K562 (cell line): ENCODE measurements around the gene PIGX. TPM values are rescaled to one million over a fixed set of nuclear protein-coding genes. Genes with fewer than 3 reads are reported as not detected.
A peak's percentile ranks its signal among the peaks of the same experiment; 100 is the strongest.

Source experiments
- ATAC-seq: fragments of 200-7000 bp; cut with Tn5 transposase; 3 replicates; pipeline ENCODE4 v1.9.1; 2020; ENCODE audit warnings: moderate library complexity
- BruUV-seq: library from RNA; stranded (reverse); fragments of 400-500 nt; replicated peaks from 2 replicates; lab custom pipeline; 2021; lab: Mats Ljungman, UMichigan
- CTCF ChIA-PET: fragments of 300-600 bp; formaldehyde crosslinking; extraction: SDS; loops from one replicate; lab custom pipeline; 2021; ENCODE audit warnings: low intra/inter-chr PET ratio; lab: Yijun Ruan, JAX
- POLR2A ChIA-PET: fragments of 300-600, 350-650 bp; sonication (Branson Sonifier 250); formaldehyde crosslinking; extraction: SDS; loops from one replicate; lab custom pipeline; 2021; ENCODE audit warnings: antibody characterized with exemption, inconsistent platforms; lab: Yijun Ruan, JAX
- DNase-seq, 4 experiments: peaks; one replicate each; pipeline versions ENCODE4 v3.0.0 to v3.0.0-alpha.2; 2011 to 2018; ENCODE audit warnings: low spot score in 3 of 4, mixed read lengths in 3 of 4; ENCODE audit errors: extremely low read depth in 1 of 4
- FAIRE-seq: peaks from 2 replicates; lab custom pipeline; 2011; peaks lifted over from hg19 to GRCh38; lab: Jason Lieb, UNC
- H2AFZ ChIP-seq: 2 replicates; pipeline ENCODE4 v1.6.0; 2011; ENCODE audit warnings: low read depth, low read length, control low read depth, inconsistent platforms
- H3K27ac ChIP-seq: fragments of 200-600 bp; 3 replicates; pipeline ENCODE4 v1.8.0; 2011; ENCODE audit warnings: low read depth, mild to moderate bottlenecking, control low read depth, inconsistent platforms, low read length, moderate library complexity, mixed read lengths; ENCODE audit errors: extremely low read depth
- H3K27me3 ChIP-seq, 2 experiments: fragments of 300-600 bp in 1 of 2; 2 replicates in 1 of 2; 3 replicates in 1 of 2; pipeline versions ENCODE4 v1.6.0 to v1.8.0; 2011; ENCODE audit warnings: inconsistent platforms in 2 of 2, low read length in 2 of 2, mild to moderate bottlenecking in 1 of 2, mixed read lengths in 1 of 2, moderate library complexity in 1 of 2; ENCODE audit not compliant: control insufficient read depth in 2 of 2, insufficient read depth in 2 of 2
- H3K36me3 ChIP-seq: fragments of 300-600 bp; 3 replicates; pipeline ENCODE4 v1.8.0; 2011; ENCODE audit warnings: mild to moderate bottlenecking, low read length, inconsistent platforms; ENCODE audit not compliant: control insufficient read depth, insufficient read depth
- H3K4me1 ChIP-seq, 2 experiments: fragments of 200-600 bp in 1 of 2; replicated peaks in 1 of 2; 2 replicates in 1 of 2; 3 replicates in 1 of 2; pipeline versions ENCODE4 v1.5.1 to v1.8.0; 2011; ENCODE audit warnings: inconsistent platforms in 2 of 2, low read length in 2 of 2, mild to moderate bottlenecking in 1 of 2, mixed read lengths in 1 of 2, moderate library complexity in 1 of 2; ENCODE audit not compliant: control insufficient read depth in 2 of 2, insufficient read depth in 2 of 2
- H3K4me2 ChIP-seq: 2 replicates; pipeline ENCODE4 v1.6.1; 2011; ENCODE audit warnings: low read length, control low read depth, inconsistent platforms, mixed read lengths; ENCODE audit not compliant: insufficient read depth
- H3K4me3 ChIP-seq: fragments of 200-600 bp; sonication (generic), shearing (Covaris generic); 2 replicates; pipeline ENCODE4 v1.5.1; 2016; ENCODE audit warnings: control low read depth, inconsistent platforms
- H3K79me2 ChIP-seq: fragments of 200-600 bp; 3 replicates; pipeline ENCODE4 v1.8.0; 2011; ENCODE audit warnings: low read length, inconsistent platforms; ENCODE audit not compliant: control insufficient read depth, insufficient read depth
- H3K9ac ChIP-seq, 2 experiments: 2 replicates each; pipeline versions ENCODE4 v1.6.0 to v1.6.1; 2011; ENCODE audit warnings: low read depth in 2 of 2, low read length in 2 of 2, control low read depth in 1 of 2, inconsistent platforms in 1 of 2, mild to moderate bottlenecking in 1 of 2, mixed read lengths in 1 of 2; ENCODE audit not compliant: insufficient read depth in 1 of 2
- H3K9me1 ChIP-seq: one replicate; pipeline ENCODE4 v1.6.0; 2011; ENCODE audit warnings: inconsistent platforms, mild to moderate bottlenecking, low read length, moderate library complexity; ENCODE audit not compliant: control insufficient read depth, insufficient read depth
- H3K9me3 ChIP-seq: replicated peaks from 2 replicates; pipeline ENCODE4 v1.5.1; 2011; ENCODE audit warnings: low read depth, low read length, inconsistent platforms; ENCODE audit not compliant: control insufficient read depth, insufficient read depth
- H4K20me1 ChIP-seq: replicated peaks from 2 replicates; pipeline ENCODE4 v1.6.1; 2011; ENCODE audit warnings: low read length, inconsistent platforms, mixed read lengths; ENCODE audit not compliant: control insufficient read depth, insufficient read depth
- CBFA2T3 ChIP-seq: fragments of 450-650 bp; IDR thresholded peaks from 2 replicates; pipeline ENCODE4 v1.6.1; 2017
- CTBP1 ChIP-seq: fragments of 450-650 bp; IDR thresholded peaks from 2 replicates; pipeline ENCODE4 v1.6.1; 2016; ENCODE audit warnings: borderline replicate concordance
- ZNF263 ChIP-seq: sonication (generic); formaldehyde crosslinking; IDR thresholded peaks from 2 replicates; pipeline ENCODE4 v1.8.0; 2022; ENCODE audit warnings: mild to moderate bottlenecking, missing genetic modification reagents, borderline replicate concordance
- WGBS: fragments of 100-300 bp; shearing (Covaris generic); methylation state at CpG from one replicate; pipeline ENCODE4 v1.1.6; 2016; ENCODE audit warnings: low coverage, mixed read lengths; ENCODE audit not compliant: insufficient coverage; ENCODE audit errors: missing lambda C conversion rate; 5-methylcytosine and 5-hydroxymethylcytosine counted together
- in situ Hi-C: fragments of 300-500 bp; cut with MboI; formaldehyde crosslinking; loops from 4 replicates; pipeline ENCODE4 v1.15.0; 2018; ENCODE audit warnings: inconsistent platforms, mixed read lengths
- intact Hi-C: fragments of 100-400 bp; cut with micrococcal nuclease; formaldehyde crosslinking; loops from 2 replicates; pipeline ENCODE4 v1.14.2; 2022
- polyA plus RNA-seq, 8 experiments: library from polyadenylated mRNA; depleted of rRNA in 4 of 8; stranded (reverse) in 5 of 8; unstranded in 3 of 8; fragments of >200 nt; fragmentation: Nextera tagmentation in 2 of 8; fragmentation: Illumina TruSeq in 1 of 8; extraction: Ambion mirVana in 2 of 8; extraction: Trizol in 1 of 8; gene quantifications; 2 replicates each; pipeline versions ENCODE4 v1.2.1 to v1.2.3, GENCODE V29; 2011 to 2014; ENCODE audit warnings: inconsistent platforms in 1 of 8, missing spikeins in 1 of 8
- total RNA-seq, 7 experiments: library from RNA; depleted of rRNA in 6 of 7; stranded (reverse); fragments of >200 nt in 6 of 7; fragmentation: Illumina TruSeq in 2 of 7; extraction: Trizol in 2 of 7; gene quantifications; 2 replicates each; pipeline versions ENCODE4 v1.2.1 to v1.2.3, GENCODE V29; 2011 to 2021; ENCODE audit warnings: low replicate concordance in 1 of 7

PIGX gene
- total and polyA plus RNA-seq, 9 of the 15 experiments (the other 6 are each of a cell fraction or from before 2014, with no cell fraction given), result 3.7 to 36.3 (median 26.9) TPM

- no peak; the same call in none of the 3 replicates for ATAC-seq
- no peak for DNase-seq
- H3K27ac ChIP-seq, result no peak overlapping the region
- in situ Hi-C loops (no loop called here), intact Hi-C loops (no loop called here)
- peak overlapping the region in 1 of 2 experiments; percentile 5; a peak in 1 of 4 replicates for H3K9ac ChIP-seq
- peak overlapping the region; percentile 37; the same call in 1 of the 2 replicates for H2AFZ ChIP-seq
- no TSS peak for BruUV-seq
- WGBS, result 61% methylated on average over 23 of the region's 23 CpGs
- H3K9me3 ChIP-seq, result no peaks in the 10 kb centered on the region
- H4K20me1 ChIP-seq, result no peaks in the 10 kb centered on the region
- no peak overlapping the region for H3K4me2 ChIP-seq
- TF ChIP-seq ZNF263 (CRISPR knock-in tag) (no peak), CBFA2T3 (0 out of 2 replicates have a peak, but pooled peaks have one; percentile 7), CTBP1 (0 out of 2 replicates have a peak, but pooled peaks have one; percentile 10)
- no peaks in the 10 kb centered on the region for H3K9me1 ChIP-seq
- H3K79me2 ChIP-seq, result no peaks in the 10 kb centered on the region
- CTCF ChIA-PET, result no interaction called here
- H3K4me3 ChIP-seq, result no peak overlapping the region
- peaks cover 22 to 25% of the 10 kb centered on the region in 2 experiments for H3K4me1 ChIP-seq
- no peak for FAIRE-seq
- no peaks in the 10 kb centered on the region for H3K27me3 ChIP-seq
- peaks cover 6% of the 10 kb centered on the region; the same call in 2 of the 3 replicates for H3K36me3 ChIP-seq
- POLR2A ChIA-PET, result interaction anchor here (1.1 to 1.3 kb wide), 2 partner anchors 11 to 22 kb away, joined by 3 to 4 read pairs; no protein-coding TSS in a partner anchor
Measured at GRCh38 chr3:196666001-196666867, 45.9 kb upstream of the PIGX start.
